Measurements from ENCODE around the gene TCIRG1.

GRCh38 chr11:68052137-68052873 is 13.5 kb downstream of the TCIRG1 start:
- TF ChIP-seq CTCF (IDR thresholded peaks at IDR 0.05 in 4 of 5, conservative IDR thresholded peaks at IDR 0.05 in 1 of 5) (no peak), POLR2A (IDR thresholded peaks at IDR 0.05) (no peak)
